Heart left ventricle (tissue), 13 donors: ENCODE measurements around the gene EVL.

ENCODE experiments used
- POLR2A ChIP-seq, 2 donors: fragments of 450-650 bp; IDR thresholded peaks; one replicate each; pipeline ENCODE4 v1.6.1; 2017; ENCODE audit warnings: antibody characterized with exemption in 2 of 2, mild to moderate bottlenecking in 2 of 2, moderate library complexity in 2 of 2
- TF ChIP-seq, protein P1 (sequence below), 12 donors: fragments of 200-600 bp; sonication (generic) in 4 of 12; IDR thresholded peaks; one replicate each; pipeline versions ENCODE4 v1.5.0 to v1.8.0; 2018 to 2022; ENCODE audit warnings: antibody characterized with exemption in 12 of 12, mild to moderate bottlenecking in 5 of 12
- donor health status: ischemic (EF 13 %, LVEDD 7.1; RV severe dilation, severe dysfunction).
- donor health status: DM: no; HTN: yes; CAD: no.
- donor health status: DM: no; HTN: no; CAD: no.
- donor health status: ischemic (EF 25% LVEDD 6.9; RV normal size, moderate dysfunction).
- donor health status: ischemic (EF 25% LVEDD 5.7; RV mildly dilated, moderate dysfunction).
- donor health status: ischemic (EF 35%, LVEDD 5.7; RV mildly dilated, moderate dysfunction).
- donor health status: nonischemic (EF 11% LVEDD 7.7; RV severe dilation, severe dysfunction).
- donor health status: DM: yes; HTN: yes; CAD: no.
- donor health status: PGD.
- donor health status: ischemic (EF 29% LVEDD 5.4; RV normal size, mild dysfunction).
- donor health status: nonischemic (EF 23%, LVEDD 6.1; RV moderate dilation, normal function).

GRCh38 chr14:100034468-100034867, 30.8 kb upstream of the EVL start:
- no peak for TF ChIP-seq POLR2A (IDR thresholded peaks at IDR 0.05)
- TF ChIP-seq, protein P1, sequence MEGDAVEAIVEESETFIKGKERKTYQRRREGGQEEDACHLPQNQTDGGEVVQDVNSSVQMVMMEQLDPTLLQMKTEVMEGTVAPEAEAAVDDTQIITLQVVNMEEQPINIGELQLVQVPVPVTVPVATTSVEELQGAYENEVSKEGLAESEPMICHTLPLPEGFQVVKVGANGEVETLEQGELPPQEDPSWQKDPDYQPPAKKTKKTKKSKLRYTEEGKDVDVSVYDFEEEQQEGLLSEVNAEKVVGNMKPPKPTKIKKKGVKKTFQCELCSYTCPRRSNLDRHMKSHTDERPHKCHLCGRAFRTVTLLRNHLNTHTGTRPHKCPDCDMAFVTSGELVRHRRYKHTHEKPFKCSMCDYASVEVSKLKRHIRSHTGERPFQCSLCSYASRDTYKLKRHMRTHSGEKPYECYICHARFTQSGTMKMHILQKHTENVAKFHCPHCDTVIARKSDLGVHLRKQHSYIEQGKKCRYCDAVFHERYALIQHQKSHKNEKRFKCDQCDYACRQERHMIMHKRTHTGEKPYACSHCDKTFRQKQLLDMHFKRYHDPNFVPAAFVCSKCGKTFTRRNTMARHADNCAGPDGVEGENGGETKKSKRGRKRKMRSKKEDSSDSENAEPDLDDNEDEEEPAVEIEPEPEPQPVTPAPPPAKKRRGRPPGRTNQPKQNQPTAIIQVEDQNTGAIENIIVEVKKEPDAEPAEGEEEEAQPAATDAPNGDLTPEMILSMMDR (IDR thresholded peaks at IDR 0.05): no peak
